Vagina (tissue), 2 donors: ENCODE results near the gene NKAIN2. TPM values are rescaled to one million over a fixed set of nuclear protein-coding genes. Genes with fewer than 3 reads are reported as not detected.

ENCODE experiments used
- DNase-seq, 2 donors: peaks; one replicate each; pipeline ENCODE4 v3.0.0-alpha.2; 2017; ENCODE audit errors: extremely low spot score in 2 of 2
- H3K27ac ChIP-seq: fragments of 200-600 bp; sonication (generic); one replicate; pipeline ENCODE4 v1.5.1; 2019
- H3K27me3 ChIP-seq: fragments of 200-600 bp; sonication (generic); one replicate; pipeline ENCODE4 v1.5.1; 2019
- H3K36me3 ChIP-seq, 2 donors: fragments of 200-600 bp; sonication (generic); one replicate each; pipeline ENCODE4 v1.5.1; 2017 to 2019
- H3K4me1 ChIP-seq: fragments of 200-600 bp; sonication (generic); one replicate; pipeline ENCODE4 v1.5.1; 2019
- H3K4me3 ChIP-seq, 2 donors: fragments of 200-600 bp; sonication (generic); 1 replicate in 1 of 2; 2 replicates in 1 of 2; pipeline ENCODE4 v1.5.1; 2016 to 2019
- H3K9me3 ChIP-seq: fragments of 200-600 bp; sonication (generic); one replicate; pipeline ENCODE4 v1.5.1; 2019
- POLR2A ChIP-seq, 2 donors: fragments of 450-650 bp; IDR thresholded peaks; one replicate each; pipeline ENCODE4 v1.6.1; 2017; ENCODE audit warnings: antibody characterized with exemption in 2 of 2, mild to moderate bottlenecking in 2 of 2, moderate library complexity in 2 of 2
- POLR2AphosphoS5 ChIP-seq, 2 donors: sonication (generic); formaldehyde crosslinking; IDR thresholded peaks; one replicate each; pipeline ENCODE4 v1.9.0; 2017; ENCODE audit warnings: antibody characterized with exemption in 2 of 2, mild to moderate bottlenecking in 2 of 2, low read depth in 1 of 2; ENCODE audit not compliant: insufficient read depth in 1 of 2
- intact Hi-C: fragments of 100-400 bp; cut with DNase I; formaldehyde crosslinking; loops from one replicate; pipeline ENCODE4 v1.15.1; 2023
- total RNA-seq: library from RNA; depleted of rRNA; stranded (reverse); fragments of >200 nt; gene quantifications from one replicate; pipeline ENCODE4 v1.2.3, GENCODE V29; 2016
- TF ChIP-seq, protein P1 (sequence below), 3 experiments: fragments of 450-650 bp in 2 of 3; fragments of 200-600 bp in 1 of 3; sonication (generic) in 1 of 3; IDR thresholded peaks; one replicate each; pipeline ENCODE4 v1.5.1; 2017 to 2019; ENCODE audit warnings: antibody characterized with exemption in 3 of 3, mild to moderate bottlenecking in 2 of 3, moderate library complexity in 2 of 3

NKAIN2 gene
- total RNA-seq, 1 donor from 2014 or later: not detected

DNA sequence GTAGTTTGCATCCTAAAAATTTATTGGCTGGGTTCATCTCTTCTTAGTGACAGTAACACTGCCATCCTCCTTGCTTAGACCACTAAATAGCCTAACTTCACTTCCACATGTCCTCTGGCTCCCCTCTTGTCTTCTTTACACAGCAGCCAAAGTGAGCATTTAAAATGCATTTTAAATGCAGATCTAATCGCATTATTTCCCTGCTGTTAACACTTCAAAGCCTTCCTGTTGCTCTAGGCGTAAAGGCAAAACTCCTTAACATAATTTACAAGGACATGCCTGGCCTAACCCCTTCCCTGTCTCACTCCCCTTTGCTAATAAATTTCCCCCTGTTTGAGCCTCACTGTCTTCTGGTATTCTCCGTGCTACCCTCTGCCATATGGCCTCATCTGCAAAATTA is 26.5 kb downstream of the NKAIN2 start:
- Histone ChIP-seq H3K27me3 (no peaks in the 10 kb centered on the region), H3K9me3 (no peaks in the 10 kb centered on the region), H3K4me1 (no peaks in the 10 kb centered on the region), H3K36me3 (no peaks in the 10 kb centered on the region), H3K4me3 (no peak overlapping the region), H3K27ac (no peak overlapping the region)
- TF ChIP-seq POLR2AphosphoS5 (IDR thresholded peaks at IDR 0.05; ENCODE audit: insufficient read depth in 1 of 2, low read depth in 1 of 2) (no peak), POLR2A (IDR thresholded peaks at IDR 0.05) (no peak)
- TF ChIP-seq, protein P1, sequence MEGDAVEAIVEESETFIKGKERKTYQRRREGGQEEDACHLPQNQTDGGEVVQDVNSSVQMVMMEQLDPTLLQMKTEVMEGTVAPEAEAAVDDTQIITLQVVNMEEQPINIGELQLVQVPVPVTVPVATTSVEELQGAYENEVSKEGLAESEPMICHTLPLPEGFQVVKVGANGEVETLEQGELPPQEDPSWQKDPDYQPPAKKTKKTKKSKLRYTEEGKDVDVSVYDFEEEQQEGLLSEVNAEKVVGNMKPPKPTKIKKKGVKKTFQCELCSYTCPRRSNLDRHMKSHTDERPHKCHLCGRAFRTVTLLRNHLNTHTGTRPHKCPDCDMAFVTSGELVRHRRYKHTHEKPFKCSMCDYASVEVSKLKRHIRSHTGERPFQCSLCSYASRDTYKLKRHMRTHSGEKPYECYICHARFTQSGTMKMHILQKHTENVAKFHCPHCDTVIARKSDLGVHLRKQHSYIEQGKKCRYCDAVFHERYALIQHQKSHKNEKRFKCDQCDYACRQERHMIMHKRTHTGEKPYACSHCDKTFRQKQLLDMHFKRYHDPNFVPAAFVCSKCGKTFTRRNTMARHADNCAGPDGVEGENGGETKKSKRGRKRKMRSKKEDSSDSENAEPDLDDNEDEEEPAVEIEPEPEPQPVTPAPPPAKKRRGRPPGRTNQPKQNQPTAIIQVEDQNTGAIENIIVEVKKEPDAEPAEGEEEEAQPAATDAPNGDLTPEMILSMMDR (IDR thresholded peaks at IDR 0.05): no peak
- no peak for DNase-seq
- intact Hi-C loops: no loop called here

DNA sequence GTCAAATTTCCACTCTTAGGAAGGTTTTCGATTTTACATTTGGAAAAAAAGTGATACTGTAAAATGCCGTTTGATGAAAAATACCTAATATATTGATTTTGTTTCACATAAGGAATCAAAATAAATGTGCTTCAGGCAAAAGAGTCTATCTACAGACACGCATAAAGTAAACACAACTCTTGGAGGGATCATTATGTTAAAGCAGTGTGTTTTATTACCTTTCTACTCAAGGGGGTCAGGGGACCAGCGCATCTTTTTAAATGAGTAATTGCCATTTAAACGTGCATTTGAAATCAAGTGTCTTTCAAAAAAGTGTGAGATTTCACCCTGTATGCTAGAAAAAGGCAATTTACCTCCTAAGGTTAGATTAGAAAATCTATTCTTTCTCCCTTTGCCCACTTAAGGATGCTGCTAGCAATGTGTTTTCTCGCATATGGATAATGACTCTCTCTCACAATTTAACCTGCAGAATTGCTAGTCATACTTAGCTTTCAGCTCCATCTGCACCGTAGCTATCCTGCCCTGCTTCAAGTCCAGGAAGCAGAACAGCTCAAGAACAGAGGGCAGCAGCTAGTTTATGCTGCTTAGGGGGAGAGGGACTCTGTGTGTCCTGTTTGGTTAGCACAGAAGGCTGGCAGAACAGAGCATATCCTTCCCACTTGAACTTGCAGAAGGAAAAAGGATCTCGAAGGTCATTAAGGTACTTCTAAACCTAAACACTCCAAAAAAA is 35.0 kb downstream of the NKAIN2 start:
- no peak for TF ChIP-seq POLR2A (IDR thresholded peaks at IDR 0.05)
- TF ChIP-seq POLR2AphosphoS5 (IDR thresholded peaks at IDR 0.05; ENCODE audit: insufficient read depth in 1 of 2, low read depth in 1 of 2): no peak
- TF ChIP-seq, protein P1 (IDR thresholded peaks at IDR 0.05): no peak

DNA sequence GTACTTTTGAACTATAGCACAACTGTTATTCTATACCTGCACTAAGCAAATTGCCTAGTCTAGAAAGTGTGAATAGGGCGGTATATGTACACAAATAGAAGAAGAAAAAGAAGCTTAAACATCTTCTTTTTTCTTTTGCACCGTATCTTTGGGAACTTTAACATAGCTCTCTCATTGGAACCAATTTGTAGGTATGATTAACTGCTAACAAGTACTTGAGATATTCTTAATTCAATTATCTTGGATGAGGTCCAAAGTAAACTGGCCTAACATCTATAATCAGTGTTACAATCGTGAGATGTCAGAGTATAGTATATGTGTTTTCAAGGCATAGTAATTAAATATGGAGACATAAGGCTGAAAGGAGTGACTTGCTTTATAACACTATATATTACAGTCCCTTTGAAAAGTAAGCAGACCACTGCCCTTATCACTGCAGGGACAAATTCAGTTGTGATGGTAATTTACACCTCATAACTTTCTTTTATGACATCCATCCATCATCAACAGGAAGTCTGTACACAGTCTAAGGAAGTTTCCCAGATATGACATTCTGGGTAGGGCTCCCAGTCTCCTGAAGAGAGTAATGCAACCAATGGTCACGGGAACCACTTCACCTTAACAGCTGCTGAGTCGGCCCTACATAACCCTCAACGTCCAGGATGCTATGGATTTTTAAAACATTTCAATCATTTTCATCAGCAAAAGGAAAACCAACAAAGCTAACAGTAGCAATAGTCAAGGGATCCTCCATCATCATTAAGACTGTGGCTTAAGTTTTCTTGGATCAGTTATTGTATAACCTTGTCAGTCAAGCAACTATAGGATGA is 37.6 kb downstream of the NKAIN2 start:
- no peak overlapping the region for H3K4me3 ChIP-seq
- no peak for DNase-seq
- H3K27me3 ChIP-seq: no peaks in the 10 kb centered on the region
- TF ChIP-seq, protein P1 (IDR thresholded peaks at IDR 0.05): no peak
- TF ChIP-seq POLR2A (IDR thresholded peaks at IDR 0.05): no peak
- no peak for TF ChIP-seq POLR2AphosphoS5 (IDR thresholded peaks at IDR 0.05; ENCODE audit: insufficient read depth in 1 of 2, low read depth in 1 of 2)
- no peaks in the 10 kb centered on the region for H3K36me3 ChIP-seq
- H3K4me1 ChIP-seq: no peaks in the 10 kb centered on the region
- H3K27ac ChIP-seq: no peak overlapping the region
- H3K9me3 ChIP-seq: no peaks in the 10 kb centered on the region
- intact Hi-C loops: no loop called here

More for the DNA sequence above, 35.0 kb downstream of the NKAIN2 start:
- H3K27me3 ChIP-seq: no peaks in the 10 kb centered on the region
- intact Hi-C loops: no loop called here
- H3K9me3 ChIP-seq: no peaks in the 10 kb centered on the region
- H3K27ac ChIP-seq: no peak overlapping the region
- no peaks in the 10 kb centered on the region for H3K4me1 ChIP-seq
- no peak for DNase-seq
- no peak overlapping the region for H3K4me3 ChIP-seq
- no peaks in the 10 kb centered on the region for H3K36me3 ChIP-seq

DNA sequence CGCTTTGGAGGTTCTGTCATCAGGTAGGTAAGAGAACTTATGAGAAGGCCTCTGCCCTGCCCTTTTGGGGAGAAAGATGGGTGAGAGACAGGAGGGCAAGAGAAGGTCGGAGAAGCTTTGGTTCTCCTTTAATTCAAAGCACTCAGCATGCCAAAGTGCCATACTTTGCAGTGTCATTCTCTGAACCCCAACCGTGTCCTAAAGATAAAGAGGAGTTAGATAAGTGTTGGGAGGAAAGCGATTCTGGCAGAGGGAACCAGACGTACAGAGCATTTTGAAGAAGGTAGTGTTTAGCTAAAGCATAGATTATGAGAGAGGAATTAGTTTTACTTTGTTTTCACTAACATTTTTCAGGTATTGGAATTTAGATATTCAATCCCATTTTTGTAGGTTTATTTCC is 40.3 kb downstream of the NKAIN2 start:
- intact Hi-C loops: no loop called here
- H3K27me3 ChIP-seq: no peaks in the 10 kb centered on the region
- H3K9me3 ChIP-seq: no peaks in the 10 kb centered on the region
- no peak overlapping the region for H3K4me3 ChIP-seq
- TF ChIP-seq, protein P1 (IDR thresholded peaks at IDR 0.05): no peak
- TF ChIP-seq POLR2AphosphoS5 (IDR thresholded peaks at IDR 0.05; ENCODE audit: insufficient read depth in 1 of 2, low read depth in 1 of 2): no peak
- H3K4me1 ChIP-seq: no peaks in the 10 kb centered on the region
- H3K36me3 ChIP-seq: no peaks in the 10 kb centered on the region
- DNase-seq: no peak
- H3K27ac ChIP-seq: no peak overlapping the region

DNA sequence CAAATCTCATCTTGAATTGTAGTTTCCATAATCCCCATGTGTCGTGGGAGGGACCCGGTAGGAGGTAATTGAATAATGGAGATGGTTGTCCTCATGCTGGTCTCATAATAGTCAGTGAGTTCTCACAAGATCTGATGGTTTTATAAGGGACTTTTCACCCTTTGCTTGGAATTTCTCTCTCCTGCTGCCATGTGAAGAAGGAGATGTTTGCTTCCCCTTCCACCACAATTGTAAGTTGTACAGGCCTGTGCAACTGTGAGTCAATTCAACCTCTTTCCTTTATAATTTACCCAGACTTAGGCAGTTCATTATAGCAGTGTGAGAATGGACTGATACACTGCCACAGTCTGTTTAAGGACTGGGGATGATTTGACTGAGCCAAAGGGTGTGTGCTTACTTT is 44.7 kb downstream of the NKAIN2 start:
- intact Hi-C loops: no loop called here

More for the DNA sequence above, 44.7 kb downstream of the NKAIN2 start:
- Histone ChIP-seq H3K4me3 (no peak overlapping the region), H3K9me3 (no peaks in the 10 kb centered on the region), H3K4me1 (no peaks in the 10 kb centered on the region), H3K27me3 (no peaks in the 10 kb centered on the region), H3K27ac (no peak overlapping the region), H3K36me3 (no peaks in the 10 kb centered on the region)
- TF ChIP-seq POLR2A (IDR thresholded peaks at IDR 0.05) (no peak), POLR2AphosphoS5 (IDR thresholded peaks at IDR 0.05; ENCODE audit: insufficient read depth in 1 of 2, low read depth in 1 of 2) (no peak)
- TF ChIP-seq, protein P1 (IDR thresholded peaks at IDR 0.05): no peak
- DNase-seq: no peak
